Calu3 (cell line): ENCODE measurements around the gene EIF3A. TPM values are rescaled to one million over a fixed set of nuclear protein-coding genes. Genes with fewer than 3 reads are reported as not detected.

ENCODE experiments used
- BruUV-seq: library from RNA; stranded (reverse); fragments of 400-500 nt; replicated peaks from 2 replicates; lab custom pipeline; 2021; lab: Mats Ljungman, UMichigan
- CTCF ChIA-PET: fragments of 300-600 bp; sonication (Branson Sonifier 250); formaldehyde crosslinking; loops from one replicate; lab custom pipeline; 2022; ENCODE audit warnings: antibody characterized with exemption; lab: Charles Lee
- DNase-seq: peaks from one replicate; pipeline ENCODE4 v3.0.0; 2022
- H3K27ac Mint-ChIP-seq: one replicate; pipeline ENCODE4 v1.8.0; 2022; ENCODE audit warnings: mixed read lengths; ENCODE audit not compliant: unreplicated experiment
- H3K27me3 Mint-ChIP-seq: one replicate; pipeline ENCODE4 v1.8.0; 2022; ENCODE audit warnings: mixed read lengths; ENCODE audit not compliant: unreplicated experiment
- H3K36me3 Mint-ChIP-seq: one replicate; pipeline ENCODE4 v1.8.0; 2022; ENCODE audit warnings: mild to moderate bottlenecking, moderate library complexity, mixed read lengths; ENCODE audit not compliant: insufficient read depth, unreplicated experiment
- H3K4me1 Mint-ChIP-seq: one replicate; pipeline ENCODE4 v1.8.0; 2022; ENCODE audit warnings: mild to moderate bottlenecking, low read depth, mixed read lengths; ENCODE audit not compliant: unreplicated experiment
- H3K4me3 Mint-ChIP-seq: one replicate; pipeline ENCODE4 v1.8.0; 2022; ENCODE audit warnings: mild to moderate bottlenecking, low read depth, moderate library complexity, mixed read lengths; ENCODE audit not compliant: unreplicated experiment
- H3K9me3 Mint-ChIP-seq: one replicate; pipeline ENCODE4 v1.8.0; 2022; ENCODE audit warnings: low read depth, mixed read lengths; ENCODE audit not compliant: unreplicated experiment
- intact Hi-C: fragments of 100-400 bp; cut with micrococcal nuclease; formaldehyde crosslinking; loops from one replicate; pipeline ENCODE4 v1.10.0; 2022; ENCODE audit not compliant: unreplicated experiment
- total RNA-seq: library from RNA; stranded (reverse); gene quantifications from 2 replicates; pipeline ENCODE4 v1.2.3, GENCODE V29; 2022
- TF ChIP-seq, protein P1 (sequence below): fragments of 200-600 bp; IDR thresholded peaks from one replicate; pipeline ENCODE4 v1.8.0; 2022; ENCODE audit warnings: antibody characterized with exemption; ENCODE audit not compliant: unreplicated experiment

Gene EIF3A
- total RNA-seq, 1 experiment from 2014 or later = 104 TPM

DNA sequence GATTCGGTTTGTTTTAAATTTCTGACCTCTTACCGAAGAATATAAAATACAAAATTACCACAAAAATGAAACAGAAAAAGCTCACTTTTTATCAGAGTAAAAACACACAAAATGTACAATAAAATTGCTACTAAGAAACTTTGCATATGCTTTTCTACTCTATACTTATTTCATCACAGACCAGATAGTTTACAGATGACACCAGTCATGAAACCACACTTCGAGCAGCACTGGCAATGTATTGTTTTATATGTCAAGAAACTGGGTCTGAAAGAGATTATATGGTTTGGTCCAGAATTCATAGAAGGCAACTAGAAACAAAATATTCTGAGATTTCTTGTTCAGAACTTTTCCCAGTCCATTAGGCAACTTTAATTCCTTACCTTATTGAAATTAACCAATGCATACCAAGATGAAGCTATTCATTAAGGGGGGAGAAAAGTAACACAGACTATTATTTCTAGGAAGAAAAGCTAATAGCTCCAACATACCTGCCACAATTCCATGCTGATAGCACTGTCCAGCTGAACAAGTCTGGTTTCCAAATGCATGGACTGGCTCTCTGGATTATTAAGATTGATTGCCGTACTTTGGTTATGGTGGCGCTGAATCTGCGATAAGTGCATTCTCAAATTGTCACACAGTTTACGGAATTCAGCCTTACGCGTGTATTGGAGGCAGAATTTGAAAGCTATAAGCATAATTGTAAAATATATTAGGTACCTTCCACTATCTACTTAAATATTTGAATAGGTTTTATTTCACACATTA, 10.0 kb downstream of the EIF3A start:
- H3K36me3 Mint-ChIP-seq = peaks cover 66% of the 10 kb centered on the region
- H3K4me3 Mint-ChIP-seq = no peak overlapping the region
- DNase-seq = no peak
- no peak overlapping the region for H3K27ac Mint-ChIP-seq
- BruUV-seq = no TSS peak
- no peaks in the 10 kb centered on the region for H3K4me1 Mint-ChIP-seq
- TF ChIP-seq, protein P1, sequence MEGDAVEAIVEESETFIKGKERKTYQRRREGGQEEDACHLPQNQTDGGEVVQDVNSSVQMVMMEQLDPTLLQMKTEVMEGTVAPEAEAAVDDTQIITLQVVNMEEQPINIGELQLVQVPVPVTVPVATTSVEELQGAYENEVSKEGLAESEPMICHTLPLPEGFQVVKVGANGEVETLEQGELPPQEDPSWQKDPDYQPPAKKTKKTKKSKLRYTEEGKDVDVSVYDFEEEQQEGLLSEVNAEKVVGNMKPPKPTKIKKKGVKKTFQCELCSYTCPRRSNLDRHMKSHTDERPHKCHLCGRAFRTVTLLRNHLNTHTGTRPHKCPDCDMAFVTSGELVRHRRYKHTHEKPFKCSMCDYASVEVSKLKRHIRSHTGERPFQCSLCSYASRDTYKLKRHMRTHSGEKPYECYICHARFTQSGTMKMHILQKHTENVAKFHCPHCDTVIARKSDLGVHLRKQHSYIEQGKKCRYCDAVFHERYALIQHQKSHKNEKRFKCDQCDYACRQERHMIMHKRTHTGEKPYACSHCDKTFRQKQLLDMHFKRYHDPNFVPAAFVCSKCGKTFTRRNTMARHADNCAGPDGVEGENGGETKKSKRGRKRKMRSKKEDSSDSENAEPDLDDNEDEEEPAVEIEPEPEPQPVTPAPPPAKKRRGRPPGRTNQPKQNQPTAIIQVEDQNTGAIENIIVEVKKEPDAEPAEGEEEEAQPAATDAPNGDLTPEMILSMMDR = no peak
- no peaks in the 10 kb centered on the region for H3K9me3 Mint-ChIP-seq
- CTCF ChIA-PET = no interaction called here
- H3K27me3 Mint-ChIP-seq = no peaks in the 10 kb centered on the region
- intact Hi-C loops = no loop called here

DNA sequence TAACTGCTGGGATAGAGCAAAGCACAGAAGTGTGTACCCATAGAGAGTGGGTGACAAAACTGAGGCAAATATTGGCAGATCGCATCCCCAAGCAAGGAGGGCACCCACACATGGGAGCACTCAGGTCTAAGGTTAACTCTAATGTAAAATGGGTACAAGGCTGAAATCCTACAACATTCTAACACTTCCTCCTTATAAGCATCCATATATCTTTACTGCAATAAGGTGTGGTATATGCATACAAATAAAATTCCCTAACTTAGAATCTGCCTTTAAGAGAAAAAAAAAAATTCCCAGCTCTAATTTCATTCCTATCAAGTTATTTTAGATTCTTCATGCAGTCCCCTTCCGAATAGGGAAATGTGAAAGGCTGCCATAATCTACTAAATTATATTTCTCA, 18.7 kb downstream of the EIF3A start:
- no TSS peak for BruUV-seq
- TF ChIP-seq, protein P1 = no peak
- peaks cover 75% of the 10 kb centered on the region for H3K36me3 Mint-ChIP-seq
- H3K27ac Mint-ChIP-seq = no peak overlapping the region
- DNase-seq = no peak
- no peaks in the 10 kb centered on the region for H3K9me3 Mint-ChIP-seq
- intact Hi-C loops = no loop called here
- no peaks in the 10 kb centered on the region for H3K27me3 Mint-ChIP-seq
- CTCF ChIA-PET = no interaction called here
- H3K4me3 Mint-ChIP-seq = no peak overlapping the region
- H3K4me1 Mint-ChIP-seq = no peaks in the 10 kb centered on the region

DNA sequence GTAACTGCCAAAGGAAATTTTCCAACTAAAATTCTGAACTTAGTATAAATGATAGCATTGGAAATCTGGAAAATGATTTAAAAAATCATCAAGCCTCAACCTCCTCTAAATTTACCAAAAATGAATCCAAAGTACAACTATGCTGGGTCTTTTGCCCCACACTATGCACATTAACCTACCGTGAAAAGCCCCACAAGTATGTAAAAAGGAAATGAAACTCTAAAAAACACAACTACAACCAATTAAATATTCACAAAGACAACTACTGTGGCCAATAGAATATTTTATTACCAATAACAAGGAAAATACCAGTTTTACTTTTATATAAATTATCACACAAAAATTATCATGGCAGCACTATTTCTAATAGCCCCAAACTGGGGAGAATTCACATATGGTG, 19.3 kb downstream of the EIF3A start:
- H3K36me3 Mint-ChIP-seq = peaks cover 76% of the 10 kb centered on the region
- H3K27ac Mint-ChIP-seq = no peak overlapping the region
- H3K4me1 Mint-ChIP-seq = no peaks in the 10 kb centered on the region
- CTCF ChIA-PET = no interaction called here
- no peaks in the 10 kb centered on the region for H3K27me3 Mint-ChIP-seq
- intact Hi-C loops = no loop called here
- TF ChIP-seq, protein P1 = no peak
- no TSS peak for BruUV-seq
- H3K9me3 Mint-ChIP-seq = no peaks in the 10 kb centered on the region
- no peak overlapping the region for H3K4me3 Mint-ChIP-seq
- no peak for DNase-seq

DNA sequence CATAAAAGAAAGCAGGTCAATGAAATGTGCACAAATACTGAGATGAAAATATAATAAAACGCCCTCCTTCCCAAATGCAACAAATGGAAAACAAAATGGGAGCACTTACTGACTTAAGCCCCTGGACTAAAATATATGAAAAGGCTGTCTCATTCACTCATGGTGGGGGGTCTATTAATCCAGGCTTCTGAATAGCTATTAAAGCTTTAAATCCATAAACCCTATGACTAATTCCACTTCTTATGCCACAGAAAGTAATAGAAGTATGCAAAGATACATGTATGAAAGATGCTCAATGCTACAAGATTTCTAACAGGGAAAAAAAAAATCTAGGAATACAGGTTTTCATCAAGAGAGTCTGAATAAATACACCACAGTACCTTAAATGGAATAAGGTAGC, 20.5 kb downstream of the EIF3A start:
- Mint-ChIP-seq H3K4me3 (no peak overlapping the region), H3K27ac (no peak overlapping the region), H3K27me3 (no peaks in the 10 kb centered on the region), H3K4me1 (no peaks in the 10 kb centered on the region), H3K36me3 (peaks cover 67% of the 10 kb centered on the region), H3K9me3 (no peaks in the 10 kb centered on the region)
- TF ChIP-seq, protein P1 = no peak
- intact Hi-C loops = no loop called here
- CTCF ChIA-PET = no interaction called here
- DNase-seq = no peak
- BruUV-seq = no TSS peak
